Measurements from ENCODE around the gene AP1G1.
A peak's percentile ranks its signal among the peaks of the same experiment; 100 is the strongest.
"Not testable (repeated sequence)": the region's sequence is repeated elsewhere in the genome, so short reads cannot be mapped to it uniquely, and the experiment has no call there.

The AP1G1 gene

GRCh38 chr16:71808593-71809459 is at the start of gene AP1G1:
Gene AP1G1 (minus strand): TSS chr16:71808834. CDS start chr16:71789479, 19,355 bp downstream.
- peak; percentile 97 for DNase-seq (ENCODE audit: low read depth in 2 of 2)

GRCh38 chr16:71855937-71856662 is 47.5 kb upstream of the AP1G1 start:
- no peak for DNase-seq (ENCODE audit: low read depth in 2 of 2)

GRCh38 chr16:71854369-71854948 is 45.8 kb upstream of the AP1G1 start:
- no peak for DNase-seq (ENCODE audit: low read depth in 2 of 2)

GRCh38 chr16:71853413-71853812 is 44.8 kb upstream of the AP1G1 start:
- DNase-seq (ENCODE audit: low read depth in 2 of 2), result no peak

- DNase-seq (ENCODE audit: low read depth in 2 of 2), result no peak
Measured at GRCh38 chr16:71852561-71852960, 43.9 kb upstream of the AP1G1 start.

- no peak for DNase-seq (ENCODE audit: low read depth in 2 of 2)
Measured at GRCh38 chr16:71852158-71852557, 43.5 kb upstream of the AP1G1 start.

- DNase-seq (ENCODE audit: low read depth in 2 of 2), result no peak
Measured at GRCh38 chr16:71851746-71852145, 43.1 kb upstream of the AP1G1 start.

- no peak for DNase-seq (ENCODE audit: low read depth in 2 of 2)
Measured at GRCh38 chr16:71848622-71849021, 40.0 kb upstream of the AP1G1 start.

- DNase-seq (ENCODE audit: low read depth in 2 of 2), result no peak
Measured at GRCh38 chr16:71847096-71847495, 38.5 kb upstream of the AP1G1 start.

GRCh38 chr16:71846431-71846830 is 37.8 kb upstream of the AP1G1 start:
- no peak for DNase-seq (ENCODE audit: low read depth in 2 of 2)

- DNase-seq (ENCODE audit: low read depth in 2 of 2), result peak; percentile 84 to 87
Measured at GRCh38 chr16:71845639-71846430, 37.2 kb upstream of the AP1G1 start, which contains the start of gene ATXN1L. Gene ATXN1L (plus strand): TSS chr16:71845976. CDS start chr16:71849741, 3,765 bp downstream.

- DNase-seq (ENCODE audit: low read depth in 2 of 2), result no peak
Measured at GRCh38 chr16:71843572-71843971, 34.9 kb upstream of the AP1G1 start.

- DNase-seq (ENCODE audit: low read depth in 2 of 2), result peak; percentile 33 to 42
Measured at GRCh38 chr16:71840052-71840451, 31.4 kb upstream of the AP1G1 start.

- DNase-seq (ENCODE audit: low read depth in 2 of 2), result no peak
Measured at GRCh38 chr16:71837150-71837549, 28.5 kb upstream of the AP1G1 start.

GRCh38 chr16:71834291-71834690 is 25.7 kb upstream of the AP1G1 start:
- DNase-seq (ENCODE audit: low read depth in 2 of 2), result no peak

GRCh38 chr16:71832112-71832511 is 23.5 kb upstream of the AP1G1 start:
- not testable (repeated sequence) for DNase-seq (ENCODE audit: low read depth in 2 of 2)

- DNase-seq (ENCODE audit: low read depth in 2 of 2), result not testable (repeated sequence)
Measured at GRCh38 chr16:71831698-71832097, 23.1 kb upstream of the AP1G1 start.

- DNase-seq (ENCODE audit: low read depth in 2 of 2), result no peak
Measured at GRCh38 chr16:71830359-71830758, 21.7 kb upstream of the AP1G1 start.

GRCh38 chr16:71826533-71827017 is 17.9 kb upstream of the AP1G1 start:
- DNase-seq (ENCODE audit: low read depth in 2 of 2), result no peak

- DNase-seq (ENCODE audit: low read depth in 2 of 2), result not testable (repeated sequence)
Measured at GRCh38 chr16:71817155-71817500, 8.5 kb upstream of the AP1G1 start.

- DNase-seq (ENCODE audit: low read depth in 2 of 2), result no peak
Measured at GRCh38 chr16:71811261-71811803, 2.7 kb upstream of the AP1G1 start.

All from fibroblast of skin of left biceps (primary cell).